D721Med (cell line): Measurements from ENCODE around the gene OLIG3.

Experiments used
- DNase-seq: peaks from one replicate; pipeline ENCODE4 v3.0.0; 2011; ENCODE audit warnings: low spot score; ENCODE audit not compliant: insufficient read length
- FAIRE-seq: peaks from 2 replicates; lab custom pipeline; 2011; peaks lifted over from hg19 to GRCh38; lab: Jason Lieb, UNC
- TF ChIP-seq, protein P1 (sequence below): IDR thresholded peaks from 2 replicates; pipeline ENCODE4 v1.5.1; 2012; ENCODE audit warnings: mild to moderate bottlenecking, control low read depth; ENCODE audit not compliant: insufficient read depth; ENCODE audit errors: missing control alignments

OLIG3 gene

DNA sequence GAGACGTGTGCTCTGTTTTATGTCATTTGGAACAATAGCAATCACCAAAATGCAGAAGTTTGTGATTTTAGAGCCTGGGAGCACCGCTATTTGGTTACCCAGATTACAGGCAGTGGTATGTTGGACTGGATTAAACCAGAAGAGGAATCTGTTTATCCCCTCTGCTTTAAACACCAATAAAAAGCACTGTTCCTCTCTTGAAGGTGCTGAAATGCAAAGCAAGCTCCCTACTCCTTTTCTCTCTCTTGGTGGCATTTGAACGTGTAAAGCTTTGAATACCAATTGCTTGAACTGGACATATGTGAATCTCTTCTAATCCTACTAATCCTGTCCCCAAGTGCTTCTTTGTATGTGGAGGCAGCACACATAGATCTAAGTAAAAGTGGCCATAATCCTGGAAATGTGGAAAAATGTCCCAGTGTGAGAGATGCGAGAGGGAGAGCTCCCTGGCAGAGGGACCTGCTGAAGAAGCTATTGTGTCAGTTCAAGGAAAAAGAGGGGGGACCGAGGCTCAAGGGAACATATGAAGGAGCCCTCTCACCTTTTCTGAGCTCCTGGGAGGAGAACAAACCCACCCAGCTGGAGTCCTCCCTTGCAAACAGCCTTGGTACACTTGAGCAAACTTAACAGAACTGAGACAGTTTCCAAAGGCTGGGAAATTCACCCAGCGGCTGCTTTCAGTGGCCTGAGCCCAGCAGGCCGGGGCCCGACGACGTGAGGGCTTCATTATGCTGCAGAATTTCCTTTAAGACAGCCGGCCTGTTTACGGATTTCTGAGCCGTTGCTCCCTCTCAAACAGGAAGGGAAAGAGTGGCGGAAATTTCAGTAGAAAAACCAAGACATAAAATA is 18.8 kb upstream of the OLIG3 start:
- no peak for DNase-seq
- no peak for FAIRE-seq
- TF ChIP-seq, protein P1, sequence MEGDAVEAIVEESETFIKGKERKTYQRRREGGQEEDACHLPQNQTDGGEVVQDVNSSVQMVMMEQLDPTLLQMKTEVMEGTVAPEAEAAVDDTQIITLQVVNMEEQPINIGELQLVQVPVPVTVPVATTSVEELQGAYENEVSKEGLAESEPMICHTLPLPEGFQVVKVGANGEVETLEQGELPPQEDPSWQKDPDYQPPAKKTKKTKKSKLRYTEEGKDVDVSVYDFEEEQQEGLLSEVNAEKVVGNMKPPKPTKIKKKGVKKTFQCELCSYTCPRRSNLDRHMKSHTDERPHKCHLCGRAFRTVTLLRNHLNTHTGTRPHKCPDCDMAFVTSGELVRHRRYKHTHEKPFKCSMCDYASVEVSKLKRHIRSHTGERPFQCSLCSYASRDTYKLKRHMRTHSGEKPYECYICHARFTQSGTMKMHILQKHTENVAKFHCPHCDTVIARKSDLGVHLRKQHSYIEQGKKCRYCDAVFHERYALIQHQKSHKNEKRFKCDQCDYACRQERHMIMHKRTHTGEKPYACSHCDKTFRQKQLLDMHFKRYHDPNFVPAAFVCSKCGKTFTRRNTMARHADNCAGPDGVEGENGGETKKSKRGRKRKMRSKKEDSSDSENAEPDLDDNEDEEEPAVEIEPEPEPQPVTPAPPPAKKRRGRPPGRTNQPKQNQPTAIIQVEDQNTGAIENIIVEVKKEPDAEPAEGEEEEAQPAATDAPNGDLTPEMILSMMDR, result no peak

DNA sequence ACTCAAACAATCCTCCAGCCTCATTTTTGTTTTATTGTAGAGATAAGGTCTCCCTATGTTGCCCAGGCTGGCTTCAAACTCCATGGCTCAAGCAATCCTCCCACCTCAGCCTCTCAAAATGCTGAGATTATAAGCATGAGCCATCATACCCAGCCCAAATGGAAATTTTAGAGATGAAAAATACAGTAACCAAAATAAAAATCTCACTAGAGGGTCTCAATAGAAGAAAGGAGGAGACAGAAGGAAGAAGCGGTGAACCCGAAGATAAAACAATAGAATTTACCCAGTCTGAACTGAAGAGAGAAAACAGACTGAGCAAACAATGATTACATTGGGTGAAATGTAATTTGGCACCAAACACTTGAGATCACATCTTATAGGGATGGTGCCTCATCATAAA is 16.7 kb upstream of the OLIG3 start:
- TF ChIP-seq, protein P1, result no peak
- no peak for FAIRE-seq

DNA sequence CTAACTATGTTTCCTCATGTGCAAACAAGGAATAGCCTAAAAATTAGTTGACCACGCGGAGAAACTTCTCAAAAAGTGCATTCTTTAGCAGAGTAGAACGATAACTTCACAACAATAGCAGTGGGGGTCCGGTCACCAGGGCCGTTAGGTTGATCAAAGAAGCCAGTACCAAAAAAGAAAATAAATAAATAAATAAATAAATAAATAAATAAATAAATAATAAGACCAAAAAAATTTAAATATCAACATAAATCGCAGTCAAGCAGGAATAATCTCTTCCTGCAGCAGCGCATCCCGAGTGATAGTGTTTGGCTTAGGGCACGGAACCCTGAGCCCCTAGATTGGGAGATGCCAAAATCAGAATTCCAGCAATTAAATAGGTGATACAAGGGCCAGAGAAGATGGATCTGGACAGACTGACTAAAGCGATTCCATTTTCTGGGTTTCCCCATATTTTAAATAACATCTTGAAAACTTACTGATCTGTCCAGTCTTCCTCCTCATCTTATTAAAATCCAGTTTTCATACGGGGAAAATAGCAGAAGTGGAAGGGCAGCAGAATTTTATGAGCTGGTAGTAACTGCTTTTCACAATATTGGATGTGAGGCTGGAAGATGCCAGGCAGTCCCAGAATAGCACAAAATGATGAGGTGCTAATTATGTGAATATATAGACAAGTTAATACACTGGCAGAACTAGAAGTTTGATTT is 4.4 kb upstream of the OLIG3 start:
- no peak for FAIRE-seq
- DNase-seq, result no peak
- TF ChIP-seq, protein P1, result no peak

More for the DNA sequence above, 16.7 kb upstream of the OLIG3 start:
- no peak for DNase-seq

DNA sequence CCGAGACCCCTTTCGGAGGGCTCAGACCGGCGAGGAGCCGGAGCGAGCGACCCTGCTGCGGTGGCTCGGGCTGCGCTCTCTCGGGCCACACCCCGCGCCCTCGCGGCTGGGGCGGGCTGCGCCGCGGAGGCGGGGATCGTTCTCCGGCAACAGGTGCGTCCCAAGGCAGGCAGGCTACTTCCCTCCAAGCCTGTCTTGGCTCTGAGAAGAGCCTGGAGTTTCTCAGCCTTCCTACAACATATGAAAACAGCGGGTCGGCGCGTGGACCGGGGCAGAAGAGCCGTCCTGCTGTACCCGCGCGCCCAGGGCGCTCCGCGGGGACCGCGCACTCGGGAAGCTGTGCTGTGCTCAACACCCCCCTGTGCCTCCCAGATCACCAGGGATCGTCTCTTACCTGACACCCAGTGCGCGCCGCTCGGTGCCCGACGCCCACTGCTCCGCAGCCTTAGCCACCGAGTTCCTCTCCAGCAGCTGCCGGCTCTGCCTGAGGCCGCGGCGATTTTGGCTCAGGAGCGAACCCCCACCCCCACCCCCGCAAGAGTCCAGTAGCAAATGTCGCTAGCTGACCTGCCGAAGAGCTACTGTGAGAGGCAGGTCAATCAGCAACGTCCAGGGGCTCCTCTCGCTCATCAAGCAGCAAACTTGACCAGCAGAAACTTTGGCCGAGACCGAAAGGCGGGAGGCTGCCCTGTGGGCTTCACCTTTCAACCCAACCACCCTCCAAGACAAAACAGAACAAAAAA is 3.7 kb upstream of the OLIG3 start:
- TF ChIP-seq, protein P1, result no peak
- FAIRE-seq (no peak), DNase-seq (no peak)

DNA sequence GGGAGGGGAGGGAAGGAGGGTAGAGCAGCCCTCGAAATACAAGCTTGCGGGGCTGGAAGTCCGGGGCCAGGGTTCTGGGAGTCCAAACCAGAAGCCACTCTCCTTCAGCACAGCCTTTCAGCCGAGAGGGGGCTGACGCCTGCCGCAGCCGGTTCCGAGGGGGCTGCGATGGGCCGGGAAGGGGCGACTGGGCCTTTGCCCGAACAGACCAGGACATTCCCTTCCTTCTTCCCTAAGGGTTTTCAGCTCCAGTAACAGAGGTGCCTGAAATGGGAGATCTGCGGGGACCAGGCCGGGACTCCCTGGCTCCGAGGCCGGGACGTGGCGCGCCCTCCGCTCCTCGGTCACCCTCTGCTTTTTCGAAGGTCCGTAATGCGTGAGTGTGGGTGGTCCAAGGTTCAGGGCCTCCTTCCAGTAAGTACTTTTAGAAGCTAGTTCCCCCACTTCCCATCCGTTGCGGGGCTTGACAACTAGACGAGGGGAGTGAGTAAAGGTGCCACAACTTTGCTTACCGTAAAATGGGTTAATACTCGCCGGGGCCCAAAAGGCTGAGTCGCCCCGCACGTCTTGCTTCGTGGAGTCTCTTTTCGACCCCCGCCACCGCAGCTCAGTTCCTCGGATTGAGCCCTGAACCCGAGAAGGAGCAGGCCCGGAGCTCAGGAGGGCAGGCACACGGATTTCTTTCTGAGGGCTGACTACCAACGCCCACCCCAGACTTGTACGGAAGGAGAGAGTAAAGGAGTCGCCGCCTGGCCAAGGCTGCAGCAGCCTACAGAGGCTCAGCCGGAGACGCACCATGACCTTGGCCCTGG is 2.9 kb upstream of the OLIG3 start:
- no peak for FAIRE-seq
- no peak for DNase-seq
- TF ChIP-seq, protein P1, result no peak

DNA sequence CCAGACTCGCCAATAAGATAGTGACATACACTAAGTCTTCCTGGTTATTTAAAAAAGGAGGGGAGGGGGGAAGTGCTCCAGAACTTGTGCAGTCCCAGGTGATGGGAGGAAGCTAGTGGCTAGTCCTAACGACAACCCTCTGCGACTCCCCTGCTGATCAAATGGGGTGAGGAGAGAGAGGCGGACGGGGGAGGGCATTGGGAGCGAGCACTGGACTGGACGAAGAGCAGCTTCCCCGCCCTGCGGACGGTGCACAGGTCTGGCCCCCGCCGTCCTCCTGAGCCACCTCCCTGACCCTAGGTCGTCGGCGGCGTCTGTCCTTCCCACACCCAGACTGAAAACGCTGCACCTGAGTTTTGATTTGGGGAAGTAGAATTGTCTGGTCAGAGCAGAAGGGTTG is 2.2 kb upstream of the OLIG3 start:
- DNase-seq (no peak), FAIRE-seq (no peak)
- TF ChIP-seq, protein P1, result no peak
